Mesenchymal stem cell (in vitro differentiated cells and primary cell): ENCODE results near the gene GNA12.

Experiments used
- DNase-seq: peaks from one replicate; pipeline ENCODE4 v3.0.0-alpha.2; 2013
- H2AFZ ChIP-seq: one replicate; pipeline ENCODE4 v1.6.1; 2013; ENCODE audit warnings: low read depth, mild to moderate bottlenecking, control low read depth, inconsistent platforms, low read length, moderate library complexity
- H2AK5ac ChIP-seq: 2 replicates; pipeline ENCODE4 v1.6.1; 2013; ENCODE audit warnings: low read length, moderate library complexity, mild to moderate bottlenecking, inconsistent platforms; ENCODE audit not compliant: severe bottlenecking
- H2BK120ac ChIP-seq: one replicate; pipeline ENCODE4 v1.6.1; 2013; ENCODE audit warnings: low read depth, mild to moderate bottlenecking, inconsistent platforms, low read length, moderate library complexity
- H2BK12ac ChIP-seq, 2 experiments: one replicate each; pipeline ENCODE4 v1.6.1; 2013; ENCODE audit warnings: inconsistent platforms in 2 of 2, low read length in 2 of 2, mild to moderate bottlenecking in 2 of 2, moderate library complexity in 2 of 2, control low read depth in 1 of 2
- H2BK15ac ChIP-seq: one replicate; pipeline ENCODE4 v1.6.1; 2013; ENCODE audit warnings: mild to moderate bottlenecking, low read depth, inconsistent platforms; ENCODE audit not compliant: poor library complexity, severe bottlenecking
- H2BK5ac ChIP-seq: 2 replicates; pipeline ENCODE4 v1.6.1; 2013; ENCODE audit warnings: low read depth, mild to moderate bottlenecking, low read length, control low read depth, inconsistent platforms; ENCODE audit not compliant: poor library complexity, severe bottlenecking
- H3K14ac ChIP-seq, 2 experiments: one replicate each; pipeline ENCODE4 v1.6.1; 2013; ENCODE audit warnings: inconsistent platforms in 2 of 2, low read length in 2 of 2, control low read depth in 1 of 2, mild to moderate bottlenecking in 1 of 2, moderate library complexity in 1 of 2
- H3K18ac ChIP-seq, 2 experiments: one replicate each; pipeline ENCODE4 v1.6.1; 2013; ENCODE audit warnings: inconsistent platforms in 2 of 2, low read length in 2 of 2, control low read depth in 1 of 2, low read depth in 1 of 2, mild to moderate bottlenecking in 1 of 2
- H3K23ac ChIP-seq, 2 experiments: one replicate each; pipeline ENCODE4 v1.6.1; 2013; ENCODE audit warnings: inconsistent platforms in 2 of 2, low read length in 2 of 2, mild to moderate bottlenecking in 2 of 2, moderate library complexity in 2 of 2, control low read depth in 1 of 2
- H3K27ac ChIP-seq: 2 replicates; pipeline ENCODE4 v1.5.1; 2013; ENCODE audit warnings: mild to moderate bottlenecking, moderate library complexity, low read length, control low read depth, inconsistent platforms; ENCODE audit not compliant: poor library complexity, severe bottlenecking
- H3K27me3 ChIP-seq, 2 experiments: 2 replicates each; pipeline versions ENCODE4 v1.6.1 to v1.7.0; 2013; ENCODE audit warnings: low read length in 2 of 2, mild to moderate bottlenecking in 2 of 2, moderate library complexity in 2 of 2, control low read depth in 1 of 2, inconsistent platforms in 1 of 2; ENCODE audit not compliant: control insufficient read depth in 1 of 2, insufficient read depth in 1 of 2
- H3K36me3 ChIP-seq, 2 experiments: 2 replicates each; pipeline versions ENCODE4 v1.6.1 to v1.7.0; 2013; ENCODE audit warnings: low read length in 2 of 2, control low read depth in 1 of 2, inconsistent platforms in 1 of 2, low read depth in 1 of 2, mild to moderate bottlenecking in 1 of 2; ENCODE audit not compliant: insufficient read depth in 2 of 2, control insufficient read depth in 1 of 2
- H3K4ac ChIP-seq, 2 experiments: one replicate each; pipeline ENCODE4 v1.6.1; 2013; ENCODE audit warnings: inconsistent platforms in 2 of 2, low read length in 2 of 2, mild to moderate bottlenecking in 2 of 2, moderate library complexity in 2 of 2, control low read depth in 1 of 2, low read depth in 1 of 2
- H3K4me1 ChIP-seq: 2 replicates; pipeline ENCODE4 v1.6.1; 2013; ENCODE audit warnings: low read depth, low read length, control low read depth; ENCODE audit not compliant: control insufficient read depth, insufficient read depth
- H3K4me2 ChIP-seq: 2 replicates; pipeline ENCODE4 v1.6.1; 2013; ENCODE audit warnings: low read length, mild to moderate bottlenecking, inconsistent platforms; ENCODE audit not compliant: poor library complexity, severe bottlenecking
- H3K4me3 ChIP-seq, 2 experiments: 2 replicates each; pipeline versions ENCODE4 v1.5.1 to v1.7.0; 2013; ENCODE audit warnings: low read length in 2 of 2, mild to moderate bottlenecking in 2 of 2, control low read depth in 1 of 2, low read depth in 1 of 2; ENCODE audit not compliant: insufficient read depth in 1 of 2
- H3K79me1 ChIP-seq: replicated peaks from 2 replicates; pipeline ENCODE4 v1.6.1; 2013; ENCODE audit warnings: mild to moderate bottlenecking, control low read depth, low read length, inconsistent platforms; ENCODE audit not compliant: poor library complexity, severe bottlenecking
- H3K9ac ChIP-seq: 2 replicates; pipeline ENCODE4 v1.7.0; 2013; ENCODE audit warnings: mild to moderate bottlenecking, low read length, moderate library complexity
- H3K9me3 ChIP-seq: 2 replicates; pipeline ENCODE4 v1.7.0; 2013; ENCODE audit warnings: mild to moderate bottlenecking, low read length; ENCODE audit not compliant: control insufficient read depth
- H4K8ac ChIP-seq: one replicate; pipeline ENCODE4 v1.6.1; 2013; ENCODE audit warnings: inconsistent platforms, mild to moderate bottlenecking, low read length, moderate library complexity
- H4K91ac ChIP-seq: one replicate; pipeline ENCODE4 v1.6.1; 2013; ENCODE audit warnings: mild to moderate bottlenecking, low read length, inconsistent platforms
- WGBS: methylation state at CpG from one replicate; pipeline ENCODE4 v1.1.7; 2013; ENCODE audit warnings: mixed read lengths; 5-methylcytosine and 5-hydroxymethylcytosine counted together

GNA12 gene

DNA sequence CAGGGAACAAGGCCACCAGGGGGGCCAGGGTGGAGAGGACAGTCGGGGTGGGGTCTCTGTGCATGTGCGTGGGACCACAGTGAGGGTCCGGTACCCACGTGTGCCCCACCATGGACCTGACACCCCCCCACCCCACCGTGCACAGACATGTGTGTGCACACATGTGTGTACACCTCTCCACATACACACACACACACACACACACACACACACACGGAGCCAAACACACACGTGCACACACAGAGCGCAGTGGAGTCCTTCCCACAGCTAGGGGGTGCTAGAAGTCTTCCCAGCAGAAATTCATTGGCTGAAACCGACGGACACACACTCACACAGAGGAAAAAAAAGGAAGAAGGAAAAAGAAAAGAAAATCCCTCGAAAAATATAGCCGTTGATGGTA lies 42.8 kb upstream of the GNA12 start:
- no peak overlapping the region for H2BK5ac ChIP-seq
- peak overlapping the region; percentile 61 for H4K8ac ChIP-seq
- no peaks in the 10 kb centered on the region for H3K79me1 ChIP-seq
- peak; percentile 84 for DNase-seq
- no peak overlapping the region for H3K18ac ChIP-seq
- H3K27ac ChIP-seq: no peak overlapping the region
- WGBS: 14% methylated on average over 4 of the region's 12 CpGs
- H3K9me3 ChIP-seq: no peaks in the 10 kb centered on the region
- no peak overlapping the region for H3K14ac ChIP-seq
- no peak overlapping the region for H2BK120ac ChIP-seq
- H2AK5ac ChIP-seq: no peak overlapping the region
- no peak overlapping the region for H3K9ac ChIP-seq
- no peaks in the 10 kb centered on the region for H3K36me3 ChIP-seq
- H4K91ac ChIP-seq: no peak overlapping the region
- no peak overlapping the region for H2BK15ac ChIP-seq
- peaks cover 0 to 25% of the 10 kb centered on the region in 2 experiments for H3K27me3 ChIP-seq
- H2BK12ac ChIP-seq: no peak overlapping the region
- no peak overlapping the region for H2AFZ ChIP-seq
- no peak overlapping the region for H3K23ac ChIP-seq
- no peak overlapping the region for H3K4me2 ChIP-seq
- peaks cover 4% of the 10 kb centered on the region for H3K4me1 ChIP-seq
- H3K4ac ChIP-seq: no peak overlapping the region
- H3K4me3 ChIP-seq: no peak overlapping the region

DNA sequence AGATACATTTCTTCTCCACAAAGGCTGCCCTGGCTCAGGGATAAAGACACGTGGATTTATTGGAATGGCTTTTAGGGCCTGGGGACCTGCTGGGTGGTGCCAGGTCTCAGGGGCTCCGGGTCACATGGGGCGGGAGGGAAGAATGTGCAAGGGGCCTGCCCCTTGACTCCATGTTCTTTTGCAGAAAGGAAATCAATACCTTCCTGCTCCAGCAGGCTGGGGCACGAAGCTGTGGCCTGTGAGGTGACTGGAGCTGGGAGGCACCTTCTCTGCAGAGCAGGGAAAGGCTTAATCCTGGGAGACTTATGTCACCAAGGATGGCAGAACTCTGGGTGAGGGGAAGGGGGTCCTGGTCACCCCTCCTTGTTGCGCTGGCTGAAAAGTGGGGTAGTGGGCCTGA lies 42.3 kb upstream of the GNA12 start:
- no peak overlapping the region for H2AK5ac ChIP-seq
- H3K27ac ChIP-seq: no peak overlapping the region
- no peak overlapping the region for H3K9ac ChIP-seq
- H3K14ac ChIP-seq: no peak overlapping the region
- no peak overlapping the region for H3K18ac ChIP-seq
- no peak overlapping the region for H2BK120ac ChIP-seq
- no peaks in the 10 kb centered on the region for H3K79me1 ChIP-seq
- H4K91ac ChIP-seq: no peak overlapping the region
- H2BK12ac ChIP-seq: no peak overlapping the region
- H4K8ac ChIP-seq: no peak overlapping the region
- no peak overlapping the region for H3K4me2 ChIP-seq
- WGBS: 67% methylated on average over 5 of the region's 5 CpGs
- H3K27me3 ChIP-seq: peaks cover 0 to 25% of the 10 kb centered on the region in 2 experiments
- H3K23ac ChIP-seq: no peak overlapping the region
- no peak overlapping the region for H3K4me3 ChIP-seq
- no peak overlapping the region for H3K4ac ChIP-seq
- no peak overlapping the region for H2AFZ ChIP-seq
- H3K36me3 ChIP-seq: no peaks in the 10 kb centered on the region
- H3K9me3 ChIP-seq: no peaks in the 10 kb centered on the region
- H2BK15ac ChIP-seq: no peak overlapping the region
- no peak overlapping the region for H2BK5ac ChIP-seq
- no peak for DNase-seq
- H3K4me1 ChIP-seq: peaks cover 4% of the 10 kb centered on the region

DNA sequence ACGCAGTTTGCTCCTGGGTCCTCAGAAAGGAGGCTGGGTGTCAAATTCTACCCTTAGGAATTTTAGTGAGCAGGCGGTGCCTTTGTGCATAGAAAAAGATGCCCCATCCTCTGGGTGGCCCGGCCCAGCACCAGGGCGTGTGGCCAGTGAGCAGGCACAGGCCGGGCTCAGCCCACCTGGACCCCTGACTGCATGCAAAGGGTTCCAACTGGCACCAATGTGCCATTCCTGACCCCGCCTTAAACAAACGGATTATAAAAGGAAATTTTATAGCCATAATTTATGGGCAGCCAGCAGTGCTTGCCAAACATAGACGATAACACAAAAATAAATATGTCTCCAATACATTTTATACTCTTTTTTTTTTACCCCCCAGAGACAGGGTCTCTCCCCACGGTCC lies 40.1 kb upstream of the GNA12 start:
- Histone ChIP-seq H2BK12ac (no peak overlapping the region), H3K79me1 (no peaks in the 10 kb centered on the region), H3K18ac (no peak overlapping the region), H2AFZ (no peak overlapping the region), H2AK5ac (no peak overlapping the region), H3K27ac (no peak overlapping the region), H4K8ac (no peak overlapping the region), H3K14ac (no peak overlapping the region), H3K9me3 (no peaks in the 10 kb centered on the region), H3K4me3 (no peak overlapping the region), H2BK120ac (no peak overlapping the region), H3K9ac (no peak overlapping the region), H3K4me1 (peaks cover 7% of the 10 kb centered on the region), H3K27me3 (peaks cover 0 to 34% of the 10 kb centered on the region in 2 experiments), H4K91ac (no peak overlapping the region), H3K4ac (no peak overlapping the region), H3K4me2 (no peak overlapping the region), H2BK5ac (no peak overlapping the region), H3K36me3 (no peaks in the 10 kb centered on the region), H3K23ac (no peak overlapping the region), H2BK15ac (no peak overlapping the region)
- WGBS: 82% methylated on average over 9 of the region's 9 CpGs
- no peak for DNase-seq

DNA sequence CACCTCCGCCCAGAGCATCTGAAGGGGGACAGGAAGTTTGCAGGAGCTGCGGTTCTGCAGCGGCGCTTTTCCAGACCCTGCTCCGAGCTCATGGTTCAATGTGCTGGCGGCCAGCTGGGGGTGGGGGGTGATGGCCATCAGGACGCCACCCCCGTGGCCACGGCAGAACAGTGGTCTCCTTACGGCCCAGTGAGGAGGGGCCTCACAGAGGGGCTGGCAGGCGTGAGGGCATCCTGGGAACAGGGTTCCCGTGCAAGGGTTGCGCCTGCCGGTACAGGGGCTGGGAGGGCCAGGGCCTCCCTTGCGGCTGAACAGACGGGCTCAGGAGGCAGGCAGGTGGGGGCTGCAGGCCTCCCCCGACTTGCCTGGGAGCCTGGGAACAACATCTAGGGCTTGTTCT lies 39.0 kb upstream of the GNA12 start:
- Histone ChIP-seq H3K18ac (no peak overlapping the region), H3K4ac (no peak overlapping the region), H2AFZ (no peak overlapping the region), H2BK15ac (no peak overlapping the region), H2BK12ac (no peak overlapping the region), H3K14ac (no peak overlapping the region), H3K36me3 (no peaks in the 10 kb centered on the region), H4K8ac (no peak overlapping the region), H3K79me1 (no peaks in the 10 kb centered on the region), H3K4me2 (no peak overlapping the region), H3K9ac (no peak overlapping the region), H2BK120ac (no peak overlapping the region), H3K4me3 (peak overlapping the region in 1 of 2 experiments; percentile 17), H3K27me3 (peaks cover 0 to 34% of the 10 kb centered on the region in 2 experiments), H2AK5ac (no peak overlapping the region), H3K9me3 (no peaks in the 10 kb centered on the region), H3K27ac (no peak overlapping the region), H2BK5ac (no peak overlapping the region), H4K91ac (no peak overlapping the region), H3K4me1 (peaks cover 7% of the 10 kb centered on the region), H3K23ac (no peak overlapping the region)
- no peak for DNase-seq
- 84% methylated on average over 17 of the region's 17 CpGs for WGBS
